ENCODE measurements around the gene ITCH. TPM values are rescaled to one million over a fixed set of nuclear protein-coding genes. Genes with fewer than 3 reads are reported as not detected.
"Not testable (repeated sequence)": the region's sequence is repeated elsewhere in the genome, so short reads cannot be mapped to it uniquely, and the experiment has no call there.

ITCH gene
- total RNA-seq, 4 donors from 2014 or later = 40.7 to 59.3 (median 45.9) TPM

GRCh38 chr20:34479627-34480026, 116.6 kb downstream of the ITCH start:
- DNase-seq (ENCODE audit: low spot score in 2 of 2) = no peak
- 93 to 97% methylated on average over 4 of the region's 4 CpGs for WGBS, 2 donors
- TF ChIP-seq POLR2A (IDR thresholded peaks at IDR 0.05) (no peak), CTCF (IDR thresholded peaks at IDR 0.05) (no peak)
- intact Hi-C loops (cut with DNase I; ENCODE audit: low total_unique reads) = no loop called here
- no peak overlapping the region for H3K4me3 ChIP-seq (ENCODE audit: low read depth, poor library complexity, severe bottlenecking)

- intact Hi-C loops (cut with DNase I; ENCODE audit: low total_unique reads); H3K4me3 ChIP-seq (ENCODE audit: low read depth, poor library complexity, severe bottlenecking); DNase-seq (ENCODE audit: low spot score in 2 of 2): not testable (repeated sequence)
- 59 to 100% methylated on average over 1 of the region's 1 CpG for whole genome bisulfite sequencing, 2 donors
These were observed 119.1 kb downstream of the ITCH start for GRCh38 chr20:34482154-34482553.

- H3K4me3 ChIP-seq (ENCODE audit: low read depth, poor library complexity, severe bottlenecking); intact Hi-C loops (cut with DNase I; ENCODE audit: low total_unique reads); DNase-seq (ENCODE audit: low spot score in 2 of 2): not testable (repeated sequence)
- 96 to 99% methylated on average over 3 of the region's 3 CpGs for WGBS, 2 donors
These were observed 120.6 kb downstream of the ITCH start for GRCh38 chr20:34483585-34484220.

- intact Hi-C loops (cut with DNase I; ENCODE audit: low total_unique reads) = no loop called here
- DNase-seq (ENCODE audit: low spot score in 2 of 2) = no peak
- WGBS, 2 donors = 82 to 86% methylated on average over 4 of the region's 4 CpGs
- TF ChIP-seq POLR2A (IDR thresholded peaks at IDR 0.05) (no peak), CTCF (IDR thresholded peaks at IDR 0.05) (no peak)
- no peak overlapping the region for H3K4me3 ChIP-seq (ENCODE audit: low read depth, poor library complexity, severe bottlenecking)
These were observed 122.1 kb downstream of the ITCH start for GRCh38 chr20:34485068-34485634.

GRCh38 chr20:34491226-34491931, 128.3 kb downstream of the ITCH start:
- 95 to 98% methylated on average over 4 of the region's 4 CpGs for WGBS, 2 donors
- TF ChIP-seq CTCF (IDR thresholded peaks at IDR 0.05) = no peak
- no peak for TF ChIP-seq POLR2A (IDR thresholded peaks at IDR 0.05)
- no peak overlapping the region for H3K4me3 ChIP-seq (ENCODE audit: low read depth, poor library complexity, severe bottlenecking)
- intact Hi-C loops (cut with DNase I; ENCODE audit: low total_unique reads) = no loop called here
- DNase-seq (ENCODE audit: low spot score in 2 of 2) = no peak

GRCh38 chr20:34491932-34492509, 128.9 kb downstream of the ITCH start:
- DNase-seq (ENCODE audit: low spot score in 2 of 2) = no peak
- no peak overlapping the region for H3K4me3 ChIP-seq (ENCODE audit: low read depth, poor library complexity, severe bottlenecking)
- intact Hi-C loops (cut with DNase I; ENCODE audit: low total_unique reads) = no loop called here
- no peak for TF ChIP-seq POLR2A (IDR thresholded peaks at IDR 0.05)
- no peak for TF ChIP-seq CTCF (IDR thresholded peaks at IDR 0.05)
- 87 to 98% methylated on average over 4 of the region's 4 CpGs for WGBS, 2 donors
